DMS 273 (cell line): ENCODE measurements around the gene DYNC1I1.
A peak's percentile ranks its signal among the peaks of the same experiment; 100 is the strongest.

Experiments used
- DNase-seq: peaks from one replicate; lab custom pipeline; 2025; ENCODE audit not compliant: unreplicated experiment; lab: John Stamatoyannopoulos, UW

Gene DYNC1I1

GRCh38 chr7:95772298-95772770, at the start of gene DYNC1I1:
DYNC1I1 (plus strand) TSS chr7:95772554; CDS start chr7:95804730, 32,176 bp downstream.
- peak; percentile 90 for DNase-seq

DNA sequence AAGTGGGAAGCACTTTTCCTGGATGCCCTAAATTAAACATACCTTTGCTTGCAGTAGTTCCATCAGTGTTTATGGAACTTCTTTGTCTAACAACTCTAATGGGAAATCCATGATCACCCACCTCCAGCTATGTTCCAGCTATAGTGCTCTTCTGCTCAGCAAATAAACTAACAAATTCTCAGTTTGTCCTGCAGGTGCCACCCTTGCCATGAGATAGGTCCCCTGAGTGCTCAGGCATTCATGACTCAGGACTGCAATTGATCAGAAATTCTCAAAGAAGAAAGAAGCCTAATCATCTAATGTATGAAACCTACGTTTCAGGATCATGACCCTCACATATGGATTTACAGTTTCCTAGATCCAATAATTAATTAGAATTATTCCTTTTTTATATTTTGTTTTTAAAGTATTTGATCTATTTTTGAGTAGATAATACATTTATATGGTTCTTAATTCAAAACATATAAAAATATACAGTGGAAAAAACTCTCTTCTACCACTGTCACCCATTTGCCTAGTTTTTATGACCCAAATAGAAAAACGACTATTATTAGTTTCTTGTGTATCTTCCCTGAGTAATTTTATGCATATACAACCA, 48.7 kb upstream of the DYNC1I1 start:
- peak; percentile 85 for DNase-seq

GRCh38 chr7:95725205-95725604, 47.1 kb upstream of the DYNC1I1 start:
- DNase-seq: peak; percentile 70

GRCh38 chr7:95730493-95731280, 41.7 kb upstream of the DYNC1I1 start:
- peak; percentile 40 for DNase-seq

GRCh38 chr7:95736635-95737034, 35.7 kb upstream of the DYNC1I1 start:
- DNase-seq: no peak

- DNase-seq: no peak
Measured at GRCh38 chr7:95737828-95738505, 34.4 kb upstream of the DYNC1I1 start.

DNA sequence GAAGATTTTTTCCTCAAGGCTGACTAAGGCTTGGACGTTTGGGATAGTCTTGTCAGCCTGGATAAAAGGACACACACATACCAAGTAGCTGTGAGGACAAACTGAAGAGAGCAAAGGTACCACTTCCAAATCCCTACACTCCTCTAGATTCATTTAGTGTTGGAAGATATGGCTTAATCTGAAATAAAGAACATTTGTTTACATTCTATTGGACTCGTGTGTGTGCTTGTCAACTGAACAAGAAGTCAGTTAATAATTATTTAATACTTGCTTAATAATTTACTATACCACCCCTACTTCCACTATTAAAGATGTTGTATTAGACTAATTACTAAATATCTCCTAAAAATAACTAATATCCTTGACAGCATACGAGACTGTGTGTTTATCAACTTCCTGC, 23.3 kb upstream of the DYNC1I1 start:
- no peak for DNase-seq

- DNase-seq: no peak
Measured at GRCh38 chr7:95749515-95749914, 22.8 kb upstream of the DYNC1I1 start.

GRCh38 chr7:95753440-95753839, 18.9 kb upstream of the DYNC1I1 start:
- no peak for DNase-seq

GRCh38 chr7:95755277-95755934, 16.9 kb upstream of the DYNC1I1 start:
- no peak for DNase-seq

- DNase-seq: peak; percentile 35
Measured at GRCh38 chr7:95758187-95758586, 14.2 kb upstream of the DYNC1I1 start.

GRCh38 chr7:95766086-95766485, 6.3 kb upstream of the DYNC1I1 start:
- DNase-seq: no peak

DNA sequence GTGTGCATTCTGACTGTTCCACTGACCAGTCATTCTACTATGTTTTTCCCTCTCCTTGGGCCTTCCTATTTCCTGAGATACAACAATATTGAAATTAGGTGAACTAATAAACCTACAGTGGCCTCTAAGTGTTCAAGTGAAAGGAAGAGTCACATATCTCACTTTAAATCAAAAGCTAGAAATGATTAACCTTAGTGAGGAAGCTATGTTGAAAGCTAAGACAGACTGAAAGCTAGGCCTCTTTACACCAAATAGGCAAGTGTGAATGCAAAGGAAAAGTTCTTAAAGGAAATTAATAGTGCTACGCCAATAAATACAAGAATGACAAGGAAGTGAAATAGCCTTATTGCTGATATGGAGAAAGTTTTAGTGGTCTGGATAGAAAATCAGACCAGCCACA, 5.7 kb upstream of the DYNC1I1 start:
- DNase-seq: no peak

- DNase-seq: peak; percentile 45
Measured at GRCh38 chr7:95772771-95773581, 622 bp downstream of the DYNC1I1 start.

GRCh38 chr7:95776561-95777185, 4.3 kb downstream of the DYNC1I1 start:
- DNase-seq: peak; percentile 27

DNA sequence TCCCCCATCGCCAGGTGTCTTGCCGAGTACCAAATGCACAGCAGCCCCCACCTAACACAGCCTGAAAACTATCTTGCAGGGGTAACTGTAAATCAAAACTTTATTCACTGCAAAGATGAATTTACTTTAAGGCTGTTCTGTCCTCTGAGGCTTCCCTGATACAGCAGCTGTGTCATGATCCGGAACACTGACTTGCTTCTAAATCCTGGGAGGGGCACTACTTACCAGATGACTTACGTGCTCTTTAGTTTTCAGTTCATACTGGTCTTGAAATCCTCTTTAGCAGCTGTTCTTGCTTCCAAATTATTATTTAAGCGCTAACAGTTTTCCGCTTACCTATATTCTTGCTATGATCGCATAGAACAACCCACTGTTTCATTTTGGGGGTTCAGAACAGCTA, 4.9 kb downstream of the DYNC1I1 start:
- DNase-seq: peak; percentile 27

- DNase-seq: no peak
Measured at GRCh38 chr7:95780665-95781064, 8.3 kb downstream of the DYNC1I1 start.

DNA sequence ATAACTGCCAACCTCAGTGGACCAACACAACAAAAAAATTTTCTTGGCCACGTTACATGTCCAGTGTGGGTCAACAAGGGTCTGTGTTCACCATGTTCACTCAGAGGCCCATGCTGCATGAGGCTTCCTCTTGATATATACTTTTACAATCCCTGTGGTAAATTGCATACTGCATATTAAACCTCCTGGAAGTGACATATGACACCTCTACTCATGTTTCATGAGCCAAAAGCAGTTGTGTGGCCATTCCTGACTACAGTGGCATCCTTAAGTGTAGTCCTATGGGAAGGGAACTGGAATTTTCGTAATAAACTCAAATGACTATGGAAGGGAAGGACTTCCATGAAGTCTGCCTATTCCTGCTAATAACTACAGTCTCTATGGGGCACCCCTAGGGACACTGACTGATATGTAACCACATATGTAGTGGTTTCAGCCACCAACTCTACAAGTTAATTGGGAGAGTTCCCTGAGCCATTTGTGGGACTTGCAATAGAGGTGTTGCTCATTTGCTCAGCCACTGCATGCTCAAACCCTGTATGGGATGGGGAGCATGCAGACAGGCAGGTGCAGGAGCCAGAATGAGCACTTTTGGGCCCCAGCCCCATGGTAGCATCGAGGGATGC, 9.7 kb downstream of the DYNC1I1 start:
- peak; percentile 30 for DNase-seq

DNA sequence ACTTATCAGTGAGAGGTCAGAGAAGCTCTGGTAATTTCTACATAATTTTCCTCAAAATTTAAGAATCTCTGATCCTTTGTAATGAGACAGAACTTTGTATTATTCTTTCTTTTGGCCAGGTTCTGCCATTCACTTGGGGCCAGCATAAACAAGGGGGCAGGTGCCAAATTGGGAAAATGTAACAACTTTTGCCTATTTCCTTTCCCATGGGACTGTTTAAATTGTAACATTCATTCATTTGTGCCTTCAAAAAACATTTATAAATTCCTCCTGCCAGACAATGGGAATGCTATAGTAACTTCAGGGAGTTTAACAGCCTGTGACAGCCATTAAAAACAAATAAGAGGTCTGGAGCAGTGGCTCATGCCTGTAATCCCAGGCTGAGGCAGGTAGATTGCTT, 12.4 kb downstream of the DYNC1I1 start:
- no peak for DNase-seq

- no peak for DNase-seq
Measured at GRCh38 chr7:95788258-95788657, 15.9 kb downstream of the DYNC1I1 start.
